NCI-H774 (cell line): Measurements from ENCODE around the gene F2RL1.
"Not testable (repeated sequence)": the region's sequence is repeated elsewhere in the genome, so short reads cannot be mapped to it uniquely, and the experiment has no call there.

Experiments
- DNase-seq: peaks from one replicate; lab custom pipeline; 2025; lab: John Stamatoyannopoulos, UW

The F2RL1 gene

DNA sequence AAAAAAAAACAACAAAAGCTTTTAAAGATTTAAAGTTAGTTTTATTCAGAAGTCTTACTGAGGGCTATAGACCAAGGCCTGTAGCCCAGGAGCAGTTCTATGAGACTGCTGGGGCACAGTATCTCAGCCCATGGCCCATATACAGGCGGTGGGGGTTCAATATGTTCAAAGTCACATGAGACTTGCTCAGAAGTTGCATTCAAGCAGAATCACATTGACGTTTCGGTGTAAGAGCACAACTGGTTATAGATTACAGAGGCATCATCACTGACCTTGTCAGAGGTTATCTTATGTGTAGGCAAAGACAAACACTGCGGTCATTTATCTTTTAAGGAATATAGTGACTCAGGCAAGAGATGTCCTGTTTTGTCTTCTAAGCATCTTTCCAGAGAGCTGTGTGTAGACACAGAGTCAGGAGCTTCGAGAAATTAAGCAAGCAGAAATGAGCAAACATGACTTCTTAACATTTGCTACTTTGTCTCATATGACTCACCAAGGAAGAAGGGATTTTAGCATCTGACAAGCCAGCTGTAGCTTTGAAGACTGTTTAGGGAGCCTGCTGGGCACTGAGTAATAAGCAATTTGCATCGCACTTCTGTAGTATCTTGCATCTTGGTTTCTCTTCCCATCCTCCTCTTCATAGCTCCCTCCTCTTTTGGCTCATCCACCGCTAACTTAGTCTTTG is 12.9 kb upstream of the F2RL1 start:
- DNase-seq, result no peak

DNA sequence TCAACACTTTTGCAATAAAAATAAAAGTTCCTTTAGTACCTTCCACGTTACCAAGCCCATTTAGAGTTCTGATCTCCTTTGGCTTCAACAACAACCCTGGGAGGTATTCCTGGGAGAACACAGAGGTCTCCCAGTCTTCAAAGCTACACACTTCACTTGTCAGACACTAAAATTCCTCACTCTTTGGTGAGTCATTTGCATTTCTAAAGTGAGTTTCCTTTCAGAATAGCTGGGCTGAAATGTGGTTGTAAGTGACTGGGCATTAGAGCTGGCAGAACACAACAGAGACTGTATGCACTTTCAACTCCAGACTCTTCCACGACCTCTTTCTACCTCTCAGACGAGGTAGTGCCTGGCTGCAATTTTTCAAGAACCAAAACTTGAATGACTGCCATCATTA is 11.5 kb upstream of the F2RL1 start:
- no peak for DNase-seq

DNA sequence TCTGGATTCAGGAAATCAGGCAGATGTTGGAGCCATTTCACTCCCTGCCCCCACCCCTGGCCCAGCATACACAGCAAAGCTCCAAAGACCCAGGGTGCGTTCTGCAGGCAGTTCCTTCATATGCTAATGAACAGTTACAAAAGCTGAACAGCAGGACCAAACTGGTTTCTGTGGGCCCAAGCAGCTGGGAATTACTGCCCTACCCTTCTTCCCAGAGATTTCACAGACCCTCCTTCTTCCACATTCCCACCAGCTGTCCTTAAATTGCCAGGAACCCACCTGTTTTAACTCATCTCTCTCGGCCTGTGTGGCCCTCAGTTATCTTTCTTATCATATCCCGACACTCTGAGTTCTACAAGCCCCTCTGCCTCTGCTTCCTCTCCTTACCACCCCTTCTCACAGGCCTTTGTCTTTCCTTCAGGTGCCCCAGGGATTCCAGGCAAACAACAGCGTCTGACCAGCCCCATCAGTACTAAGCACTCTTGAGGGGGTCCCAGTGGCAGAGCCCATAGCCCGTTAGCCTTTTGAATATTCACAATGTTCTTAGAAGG is 10.6 kb upstream of the F2RL1 start:
- DNase-seq, result no peak

DNA sequence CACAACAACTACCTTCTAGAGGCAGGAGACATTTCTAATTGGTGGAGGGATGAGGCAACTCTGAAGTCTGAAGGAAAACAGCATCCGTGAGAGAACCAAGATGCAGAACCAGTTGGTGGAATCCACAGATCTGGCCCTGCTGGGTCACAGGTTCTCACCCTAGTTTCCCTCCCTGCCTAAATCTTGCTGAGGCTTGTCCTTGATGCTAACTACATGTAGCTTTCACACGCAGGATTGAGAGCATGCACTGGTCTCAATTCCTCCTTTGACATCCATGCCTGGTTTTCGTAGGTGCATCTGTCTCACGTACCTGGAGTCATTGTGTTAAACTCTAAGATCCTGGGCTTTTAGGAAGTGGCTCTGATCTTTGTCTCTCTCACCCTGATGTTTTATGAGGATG is 9.7 kb upstream of the F2RL1 start:
- DNase-seq, result no peak

DNA sequence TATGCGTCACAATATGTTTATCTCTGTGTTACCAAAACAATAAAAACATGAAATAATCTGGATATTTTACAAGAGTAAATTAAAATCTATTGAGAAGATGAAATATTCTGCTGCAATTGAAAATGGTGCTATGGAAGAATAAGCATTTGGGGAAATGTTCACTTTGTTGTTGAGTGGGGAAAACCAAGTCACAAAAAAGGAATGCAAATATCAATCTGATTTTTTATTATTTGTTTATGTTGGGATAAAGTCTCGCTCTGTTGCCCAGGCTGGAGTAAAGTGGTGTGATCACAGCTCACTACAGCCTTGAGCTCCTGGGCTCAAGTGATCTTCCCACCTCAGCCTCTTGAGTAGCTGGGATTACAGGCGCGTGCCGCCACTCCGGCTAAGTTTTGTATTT is 8.6 kb upstream of the F2RL1 start:
- no peak for DNase-seq

DNA sequence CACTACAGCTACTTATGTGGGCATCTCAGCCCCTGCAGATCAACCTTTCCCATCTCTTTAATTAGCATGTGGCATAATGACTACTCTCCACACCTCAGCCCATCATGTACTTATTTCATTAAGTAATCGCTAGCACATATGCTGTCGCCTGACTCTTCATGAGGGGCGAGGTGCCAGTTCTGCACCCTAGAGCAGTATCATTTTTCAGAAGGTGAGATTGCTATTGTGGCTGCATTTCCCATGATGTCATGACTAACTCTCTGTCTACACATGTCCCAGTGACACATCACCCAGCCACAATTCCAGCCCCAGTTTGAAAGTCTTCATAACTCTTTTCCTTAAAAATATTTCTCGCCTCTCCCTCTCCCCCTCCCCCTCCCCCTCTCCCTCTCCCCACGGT is 7.6 kb upstream of the F2RL1 start:
- no peak for DNase-seq

DNA sequence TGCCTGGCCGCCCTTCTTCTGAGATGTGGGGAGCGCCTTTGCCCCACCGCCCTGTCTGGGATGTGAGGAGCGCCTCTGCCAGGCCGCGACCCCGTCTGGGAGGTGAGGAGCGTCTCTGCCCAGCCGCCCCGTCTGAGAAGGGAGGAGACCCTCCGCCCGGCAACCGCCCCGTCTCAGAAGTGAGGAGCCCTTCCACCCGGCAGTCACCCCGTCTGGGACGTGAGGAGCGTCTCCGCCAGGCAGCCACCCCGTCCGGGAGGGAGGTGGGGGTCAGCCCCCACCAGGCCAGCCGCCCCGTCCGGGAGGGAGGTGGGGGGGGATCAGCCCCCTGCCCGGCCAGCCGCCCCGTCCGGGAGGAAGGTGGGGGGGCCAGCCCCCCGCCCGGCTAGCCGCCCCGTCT is 6.6 kb upstream of the F2RL1 start:
- not testable (repeated sequence) for DNase-seq

DNA sequence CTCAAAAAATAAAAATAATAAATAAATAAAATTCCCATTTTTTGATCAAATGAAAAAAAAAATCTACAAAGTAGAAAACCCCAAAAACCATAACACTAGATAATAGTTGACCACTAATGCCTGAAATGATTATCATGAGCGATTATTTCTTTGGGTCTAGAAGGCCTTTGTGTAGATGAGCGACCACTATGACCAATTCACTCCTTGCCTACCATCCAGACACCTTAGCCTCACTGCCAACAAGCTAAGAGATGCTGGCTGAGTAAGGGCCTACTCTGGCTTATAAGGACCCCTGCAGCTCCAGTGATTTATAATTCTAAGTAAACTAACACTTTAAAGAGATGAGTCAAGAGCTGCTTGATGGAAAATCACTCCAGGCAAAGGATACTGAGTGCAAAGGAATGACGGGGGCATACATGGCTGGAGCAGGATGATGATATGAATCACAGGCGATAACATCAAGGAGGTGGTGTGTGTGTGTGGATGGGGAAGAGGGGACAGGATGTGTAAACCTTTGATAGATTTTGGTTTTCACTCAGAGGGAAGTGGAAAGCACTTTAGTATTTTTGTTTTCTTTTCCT is 4.8 kb upstream of the F2RL1 start:
- no peak for DNase-seq

DNA sequence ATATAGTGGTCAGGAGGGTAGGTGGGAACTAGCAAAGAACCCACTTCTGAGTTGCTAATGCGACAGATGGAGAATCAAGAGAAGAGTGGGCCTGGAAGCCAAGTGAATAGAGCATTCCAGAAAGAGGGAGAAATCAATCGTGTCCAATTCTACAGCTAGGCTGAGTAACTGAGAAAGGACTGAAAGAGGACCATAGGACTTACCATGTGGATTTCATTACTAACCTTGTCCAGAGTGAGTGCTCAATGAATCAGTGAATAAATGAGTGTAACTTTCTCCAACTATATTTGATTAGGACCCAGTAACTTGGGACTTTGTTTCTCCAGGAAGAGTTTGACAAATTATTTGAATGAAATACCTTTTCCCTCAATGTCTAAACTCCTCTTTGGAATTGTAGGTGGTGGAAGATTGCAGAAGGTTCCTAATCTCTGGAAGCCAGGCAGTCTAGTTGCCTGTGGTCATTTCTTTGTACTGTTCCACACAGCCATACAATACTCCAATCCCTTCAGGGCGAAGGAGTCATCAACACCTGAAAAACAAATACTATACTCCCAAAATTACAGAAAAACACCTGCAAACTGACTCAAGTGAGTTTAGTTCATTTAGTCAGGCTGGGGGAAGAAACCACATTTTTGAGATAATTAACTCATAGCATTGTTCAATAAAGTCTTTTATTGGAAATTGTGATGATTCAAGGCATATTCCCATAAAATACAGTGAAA is 2.6 kb upstream of the F2RL1 start:
- DNase-seq, result no peak

DNA sequence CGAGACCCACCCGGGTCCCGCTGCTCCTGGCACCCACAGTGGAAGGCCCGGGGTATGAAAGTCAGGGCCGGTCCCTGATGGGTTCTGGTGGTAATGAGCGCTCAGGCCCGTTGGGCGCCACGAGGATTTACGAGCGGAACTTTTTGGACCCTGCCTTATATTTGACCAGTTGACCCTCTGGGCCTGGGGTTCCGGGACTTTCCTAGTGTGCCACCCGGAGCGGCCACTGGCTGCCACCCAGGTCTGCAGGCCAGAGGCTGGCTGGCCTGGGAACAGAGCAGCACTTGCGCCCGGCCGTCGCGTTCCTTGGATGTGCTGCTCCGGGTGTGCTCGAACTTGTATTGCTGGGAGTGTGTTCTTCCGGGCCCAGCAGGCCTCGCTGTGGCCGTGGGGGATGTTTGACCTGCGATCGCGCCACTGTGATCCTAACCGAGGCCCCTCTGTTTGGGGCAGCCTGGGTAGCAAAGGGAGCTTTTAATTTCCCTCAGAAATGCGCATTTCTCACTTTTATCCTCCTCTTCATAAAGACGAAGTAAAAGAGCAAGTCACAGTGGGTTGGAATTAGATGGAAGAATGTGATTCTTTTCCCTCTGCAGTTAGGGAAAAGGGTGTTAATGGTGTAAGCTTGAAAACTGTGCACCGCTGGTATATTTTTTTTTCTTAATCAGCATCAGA is 1.2 kb downstream of the F2RL1 start:
- DNase-seq, result no peak

DNA sequence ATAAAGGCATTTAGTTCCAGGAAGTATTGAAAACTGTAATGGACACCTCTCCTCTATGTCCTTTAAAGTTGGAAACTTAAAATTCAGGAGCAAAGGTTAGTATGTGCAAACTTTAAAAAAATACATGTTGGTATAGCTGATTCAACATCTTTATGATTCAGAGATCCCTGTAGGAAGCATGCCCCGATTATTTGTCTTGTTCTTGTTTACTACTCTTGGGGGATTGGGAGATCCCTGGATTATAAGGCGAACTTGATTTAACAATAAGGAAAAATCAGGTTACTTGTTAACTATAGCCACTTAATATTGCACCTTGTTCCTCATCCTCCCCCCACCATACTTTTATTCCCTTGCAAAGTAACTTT is 1.7 kb downstream of the F2RL1 start:
- no peak for DNase-seq

DNA sequence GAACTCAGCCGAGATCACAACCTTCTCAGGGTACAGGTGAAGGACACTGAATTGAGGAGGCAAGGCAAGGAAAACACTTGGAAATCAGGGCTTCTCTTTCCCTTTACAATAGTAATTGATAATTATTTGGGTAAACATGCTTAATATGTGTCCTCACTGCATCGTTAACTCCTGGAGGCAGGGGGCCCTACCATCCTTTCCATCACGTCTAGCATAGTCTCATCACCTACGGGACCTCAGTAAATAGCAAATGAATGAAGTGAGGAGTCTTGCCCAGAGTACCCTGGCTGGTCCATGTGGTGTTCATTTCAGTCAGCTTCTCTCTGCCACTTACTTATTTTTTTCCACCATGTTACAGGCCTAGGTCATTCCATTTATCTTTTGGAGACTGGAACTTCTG is 2.3 kb downstream of the F2RL1 start:
- DNase-seq, result no peak

DNA sequence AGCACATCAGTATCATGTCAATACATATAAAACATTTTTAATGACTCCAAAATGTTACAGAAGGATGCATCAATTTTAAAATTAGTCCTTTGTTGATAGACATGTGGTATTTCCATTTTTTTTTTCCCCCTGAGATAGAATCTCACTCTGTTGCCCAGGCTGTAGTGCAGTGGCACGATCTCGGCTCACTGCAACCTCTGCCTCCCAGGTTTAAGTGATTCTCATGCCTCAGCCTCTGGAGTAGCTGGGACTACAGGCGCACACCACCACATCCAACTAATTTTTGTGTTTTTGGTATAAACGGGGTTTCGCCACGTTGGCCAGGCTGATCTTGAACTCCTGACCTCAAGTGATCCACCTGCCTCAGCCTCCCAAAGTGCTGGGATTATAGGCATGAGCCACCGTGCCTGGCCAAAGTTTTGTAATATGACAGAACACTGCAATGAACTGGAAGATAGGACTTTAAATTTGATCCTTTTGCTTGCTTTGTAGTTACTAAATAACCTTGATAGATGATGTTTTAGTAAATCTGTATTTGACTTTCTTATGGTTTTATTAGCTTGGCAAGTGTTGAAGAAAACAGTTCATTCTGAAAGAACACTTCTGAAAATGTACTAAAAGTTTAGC is 3.4 kb downstream of the F2RL1 start:
- DNase-seq, result not testable (repeated sequence)

DNA sequence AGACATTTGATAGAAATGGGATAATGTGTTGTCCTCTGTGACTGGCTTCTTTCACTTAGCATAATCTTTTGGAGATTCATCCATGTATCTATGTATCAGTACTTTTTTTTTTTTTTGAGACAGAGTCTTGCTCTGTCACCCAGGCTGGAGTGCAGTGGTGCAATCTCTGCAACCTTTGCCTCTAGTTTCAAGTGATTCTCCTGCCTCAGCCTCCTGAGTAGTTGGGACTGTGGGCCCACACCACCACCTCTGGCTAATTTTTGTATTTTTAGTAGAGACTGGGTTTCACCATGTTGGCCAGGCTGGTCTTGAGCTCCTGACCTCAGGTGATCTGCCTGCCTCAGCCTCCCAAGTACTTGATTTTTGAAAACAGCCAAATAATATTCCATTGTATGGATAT is 7.6 kb downstream of the F2RL1 start:
- DNase-seq, result not testable (repeated sequence)

DNA sequence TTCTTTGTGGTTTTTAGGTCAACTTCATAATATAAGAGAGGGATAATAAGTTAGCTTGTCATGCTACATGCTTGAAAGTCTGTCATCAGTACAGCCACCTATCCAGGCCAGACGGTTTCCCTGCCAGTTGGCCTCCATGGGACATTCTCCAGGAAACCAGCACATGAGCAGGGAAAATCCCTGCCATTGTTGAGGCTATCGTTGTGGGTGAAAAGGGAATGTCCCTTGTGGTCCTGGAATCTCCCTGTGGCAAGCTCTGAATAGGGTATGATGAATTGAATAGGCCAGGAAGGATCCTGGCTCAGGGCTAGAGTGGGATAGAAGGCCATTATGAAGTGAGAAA is 12.3 kb downstream of the F2RL1 start:
- DNase-seq, result no peak

DNA sequence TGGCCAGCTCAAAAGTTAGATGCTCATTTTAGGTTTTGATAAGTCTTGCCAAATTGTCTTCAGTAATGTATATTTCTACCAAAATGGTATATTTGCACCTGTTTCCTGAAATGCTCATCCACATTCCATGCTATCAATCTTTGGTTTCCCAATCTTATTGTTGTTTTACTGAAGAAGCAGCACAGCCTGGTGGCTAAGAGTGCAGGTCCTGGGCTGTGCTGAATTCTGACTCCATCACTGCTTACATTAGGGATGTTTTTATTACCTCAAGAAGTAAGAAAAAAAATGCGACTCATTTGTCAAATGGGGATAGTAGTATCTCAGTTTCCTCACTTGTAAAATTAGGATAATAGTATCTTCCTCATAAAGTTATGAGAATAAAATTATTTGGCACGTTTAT is 17.4 kb downstream of the F2RL1 start:
- DNase-seq, result no peak

DNA sequence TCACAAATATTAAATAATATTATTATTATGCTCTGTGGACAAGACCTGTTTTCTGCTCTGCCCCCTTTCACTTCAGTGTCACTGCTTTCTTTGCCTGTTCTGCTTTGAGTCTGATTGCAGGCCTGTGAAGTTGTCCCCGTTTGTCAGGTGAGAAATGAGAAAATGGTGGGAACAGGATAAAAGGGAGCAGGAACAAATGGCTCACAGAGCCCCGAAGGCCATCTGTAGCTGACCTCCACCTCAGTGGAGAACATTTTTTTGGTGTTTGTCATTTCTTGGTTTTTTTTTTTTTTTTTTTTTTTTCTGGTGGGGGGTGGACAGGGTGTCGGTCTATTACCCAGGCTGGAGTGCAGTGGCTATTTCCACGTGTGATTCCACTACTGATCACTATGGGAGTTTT is 17.8 kb downstream of the F2RL1 start:
- no peak for DNase-seq

DNA sequence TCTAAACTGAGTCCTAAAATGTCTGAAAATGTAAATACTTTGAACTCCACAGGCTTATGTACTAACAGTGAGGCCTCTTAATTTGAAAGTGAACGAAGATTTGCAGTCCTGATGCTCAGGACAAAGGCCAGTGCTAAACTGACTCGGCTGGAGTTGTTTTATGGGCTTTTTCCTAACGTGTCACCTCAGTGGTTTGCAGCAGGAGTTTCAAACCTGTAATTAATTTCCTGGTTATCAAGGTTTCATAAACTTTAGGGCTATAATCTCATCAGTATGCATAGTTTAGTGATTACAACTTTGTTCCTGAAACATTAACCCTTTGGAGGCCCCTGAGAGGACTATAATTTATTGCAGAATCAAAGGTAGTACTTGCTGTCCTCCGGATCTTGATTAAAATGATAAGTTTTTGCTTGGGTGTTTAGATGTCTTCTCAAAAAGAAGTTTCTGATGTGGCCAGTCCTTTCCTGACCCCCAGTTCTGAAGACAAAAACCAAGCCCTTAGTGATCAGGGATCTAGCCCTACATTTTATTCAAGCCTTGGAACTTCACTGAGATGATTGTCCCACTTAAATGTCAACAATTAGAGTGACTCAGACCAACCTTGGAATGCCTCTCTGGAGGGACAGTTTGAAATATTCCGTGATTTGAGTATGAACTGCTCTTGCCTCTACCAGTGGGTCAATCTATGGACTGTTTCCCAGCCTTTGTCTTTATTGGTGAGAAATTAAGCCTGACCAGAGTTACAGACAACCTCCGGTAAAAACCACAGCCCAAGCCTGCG is 19.8 kb downstream of the F2RL1 start:
- DNase-seq, result no peak

DNA sequence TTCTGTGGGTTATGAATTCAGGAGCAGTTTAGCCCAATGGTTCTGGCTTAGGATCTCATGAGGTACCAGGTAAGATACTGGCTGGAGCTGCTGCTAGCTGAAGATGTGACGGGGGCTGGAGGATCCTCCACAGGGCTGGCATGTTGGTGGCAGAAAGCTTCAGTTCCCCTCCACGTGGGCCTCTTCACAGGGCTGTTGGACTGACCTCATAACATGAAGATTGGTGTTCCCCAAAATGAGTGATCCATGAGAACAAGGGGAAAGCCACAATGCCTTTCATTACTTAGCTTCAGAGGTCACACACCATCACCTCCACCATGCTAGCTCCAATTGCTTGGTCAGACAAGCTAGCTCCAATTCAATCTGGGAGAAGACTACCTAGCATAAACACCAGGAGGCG is 22.5 kb downstream of the F2RL1 start:
- DNase-seq, result no peak

DNA sequence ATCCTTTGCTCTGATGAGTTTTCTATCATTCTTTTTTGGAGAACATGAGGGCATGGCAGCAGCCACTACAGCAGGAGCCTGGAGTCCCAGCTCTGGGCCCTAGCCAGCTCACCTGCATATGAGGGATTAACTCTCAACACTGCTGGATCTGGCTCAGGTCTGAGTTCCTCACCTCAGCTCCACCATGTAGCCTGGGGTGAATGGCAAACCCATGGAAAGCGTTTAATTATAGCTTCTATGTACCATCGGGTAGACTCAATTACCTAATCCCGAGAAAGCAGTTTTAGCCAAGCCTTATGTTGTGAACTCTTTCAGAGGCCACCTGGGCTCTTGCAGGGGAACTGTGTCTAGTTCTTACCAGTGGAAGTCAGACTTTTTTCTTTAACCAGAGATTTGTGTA is 27.1 kb downstream of the F2RL1 start:
- no peak for DNase-seq

DNA sequence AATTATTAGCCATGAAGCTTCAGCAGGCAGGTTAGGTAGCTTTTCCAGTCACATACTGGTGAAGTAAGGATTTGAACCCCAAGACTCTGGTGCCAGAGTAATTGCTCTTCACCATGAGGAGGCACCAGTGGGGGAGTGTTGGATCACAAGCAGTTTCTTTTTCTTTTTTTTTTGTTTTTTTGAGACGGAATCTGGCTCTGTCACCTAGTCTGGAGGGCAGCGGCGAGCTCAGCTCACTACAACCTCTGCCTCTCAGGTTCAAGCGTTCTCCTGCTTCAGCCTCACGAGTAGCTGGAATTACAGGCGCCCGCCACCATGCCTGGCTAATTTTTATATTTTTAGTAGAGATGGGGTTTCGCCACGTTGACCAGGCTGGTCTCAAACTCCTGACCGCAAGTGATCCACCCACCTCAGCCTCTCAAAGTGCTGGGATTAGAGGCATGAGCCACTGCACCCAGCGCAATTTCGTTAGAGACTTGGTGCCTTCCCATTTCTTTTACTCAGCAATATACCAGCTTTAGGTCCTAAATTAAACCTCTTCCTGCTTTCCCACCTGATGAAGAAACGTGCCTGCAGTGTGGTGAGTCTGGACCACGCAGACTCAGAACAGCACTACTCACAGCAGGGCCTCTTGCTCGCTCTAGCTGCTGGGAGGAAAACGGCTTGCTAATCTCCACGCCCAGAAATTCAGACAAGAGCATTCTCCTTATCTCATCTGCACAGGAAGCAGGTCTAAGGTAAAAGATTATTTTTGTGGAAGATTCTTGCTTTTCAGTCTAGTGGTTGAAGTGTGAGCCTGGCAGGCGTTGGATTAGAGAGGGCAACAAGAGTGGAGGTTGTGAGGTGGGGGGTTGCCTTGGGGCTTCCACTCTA is 30.8 kb downstream of the F2RL1 start, which contains the start of gene S100Z:
Gene S100Z (plus strand): TSS at position 596 of the 873 bp plus-strand sequence. CDS start 25,346 bp downstream, outside the sequence.
- DNase-seq, result no peak
